OCI-LY3 (cell line): ENCODE measurements around the gene SPAG9.

ENCODE experiments used
- H2AFZ ChIP-seq: fragments of 200-600, 300-600 bp; shearing (Covaris generic); 2 replicates; pipeline ENCODE4 v1.6.0; 2014; ENCODE audit warnings: antibody characterized with exemption, low read depth, low read length
- H3K27ac ChIP-seq: fragments of 200-600, 300-600 bp; sonication (generic); 2 replicates; pipeline ENCODE4 v1.5.1; 2014; ENCODE audit warnings: mild to moderate bottlenecking, low read length, moderate library complexity, mixed read lengths
- H3K27me3 ChIP-seq: fragments of 200-600, 300-600 bp; sonication (generic); 2 replicates; pipeline ENCODE4 v1.6.1; 2014; ENCODE audit warnings: low read depth, low read length, mixed read lengths
- H3K36me3 ChIP-seq: fragments of 200-600, 300-600 bp; sonication (generic); replicated peaks from 2 replicates; pipeline ENCODE3; 2014; ENCODE audit warnings: low read depth, low read length, mixed read lengths
- H3K4me1 ChIP-seq: fragments of 300-600, 200-600 bp; sonication (generic); 2 replicates; pipeline ENCODE4 v1.6.1; 2014; ENCODE audit warnings: low read length, mixed read lengths
- H3K4me2 ChIP-seq: fragments of 200-600, 300-600 bp; sonication (generic); 2 replicates; pipeline ENCODE4 v1.6.1; 2014; ENCODE audit warnings: low read length, mixed read lengths
- H3K4me3 ChIP-seq: fragments of 300-600, 200-600 bp; sonication (generic); 2 replicates; pipeline ENCODE4 v1.5.1; 2014; ENCODE audit warnings: antibody characterized with exemption, mild to moderate bottlenecking, low read length, moderate library complexity
- H3K79me2 ChIP-seq: fragments of 300-600, 200-600 bp; shearing (Covaris generic); 2 replicates; pipeline ENCODE4 v1.6.1; 2014; ENCODE audit warnings: mild to moderate bottlenecking, low read length, mixed read lengths
- H3K9ac ChIP-seq: fragments of 300-600, 200-600 bp; shearing (Covaris generic); 2 replicates; pipeline ENCODE4 v1.6.0; 2014; ENCODE audit warnings: mild to moderate bottlenecking, low read length, moderate library complexity
- H3K9me3 ChIP-seq: fragments of 200-600, 300-600 bp; shearing (Covaris generic); 2 replicates; pipeline ENCODE4 v1.6.1; 2014; ENCODE audit warnings: low read length, mixed read lengths; ENCODE audit not compliant: insufficient read depth
- H4K20me1 ChIP-seq: fragments of 200-600, 300-600 bp; sonication (generic); 2 replicates; pipeline ENCODE4 v1.6.1; 2016; ENCODE audit warnings: low read length, mixed read lengths; ENCODE audit not compliant: insufficient read depth
- CTCF ChIP-seq: fragments of 200-600, 300-600 bp; sonication (generic); IDR thresholded peaks from 2 replicates; pipeline ENCODE4 v1.5.1; 2014; ENCODE audit warnings: antibody characterized with exemption, low read length, low read depth
- EZH2phosphoT487 ChIP-seq: fragments of 200-600 bp; shearing (Covaris generic); IDR thresholded peaks from 2 replicates; pipeline ENCODE4 v1.6.1; 2018; ENCODE audit warnings: antibody characterized with exemption, mixed run types, low read depth

SPAG9 gene

GRCh38 chr17:51152766-51153209 is 32.1 kb upstream of the SPAG9 start:
- H3K27me3 ChIP-seq = no peaks in the 10 kb centered on the region
- peak overlapping the region; percentile 75 for H3K9ac ChIP-seq
- no peaks in the 10 kb centered on the region for H4K20me1 ChIP-seq
- H3K79me2 ChIP-seq = peaks cover 45% of the 10 kb centered on the region
- peaks cover 22% of the 10 kb centered on the region for H3K4me1 ChIP-seq
- H3K36me3 ChIP-seq = peaks cover 17% of the 10 kb centered on the region
- peak overlapping the region; percentile 65 for H3K27ac ChIP-seq
- H3K9me3 ChIP-seq = no peaks in the 10 kb centered on the region
- peak overlapping the region; percentile 83 for H3K4me3 ChIP-seq
- no peak for TF ChIP-seq EZH2phosphoT487
- TF ChIP-seq CTCF = no peak
- peak overlapping the region; percentile 97 for H2AFZ ChIP-seq
- H3K4me2 ChIP-seq = peak overlapping the region; percentile 82

GRCh38 chr17:51150932-51151331 is 30.3 kb upstream of the SPAG9 start:
- H3K27ac ChIP-seq = no peak overlapping the region
- H3K36me3 ChIP-seq = peaks cover 6% of the 10 kb centered on the region
- no peaks in the 10 kb centered on the region for H4K20me1 ChIP-seq
- H3K4me3 ChIP-seq = no peak overlapping the region
- no peak overlapping the region for H3K9ac ChIP-seq
- no peak overlapping the region for H3K4me2 ChIP-seq
- peaks cover 27% of the 10 kb centered on the region for H3K4me1 ChIP-seq
- no peak overlapping the region for H2AFZ ChIP-seq
- H3K27me3 ChIP-seq = no peaks in the 10 kb centered on the region
- TF ChIP-seq EZH2phosphoT487 = no peak
- no peak for TF ChIP-seq CTCF
- no peaks in the 10 kb centered on the region for H3K9me3 ChIP-seq
- H3K79me2 ChIP-seq = peaks cover 26% of the 10 kb centered on the region

GRCh38 chr17:51149163-51149562 is 28.5 kb upstream of the SPAG9 start:
- no peak overlapping the region for H3K27ac ChIP-seq
- H3K4me3 ChIP-seq = no peak overlapping the region
- H3K9ac ChIP-seq = no peak overlapping the region
- no peaks in the 10 kb centered on the region for H3K36me3 ChIP-seq
- peaks cover 13% of the 10 kb centered on the region for H3K4me1 ChIP-seq
- no peak overlapping the region for H2AFZ ChIP-seq
- no peak overlapping the region for H3K4me2 ChIP-seq
- no peaks in the 10 kb centered on the region for H4K20me1 ChIP-seq
- TF ChIP-seq CTCF (no peak), EZH2phosphoT487 (no peak)
- no peaks in the 10 kb centered on the region for H3K9me3 ChIP-seq
- H3K79me2 ChIP-seq = peaks cover 8% of the 10 kb centered on the region
- H3K27me3 ChIP-seq = no peaks in the 10 kb centered on the region

- TF ChIP-seq CTCF = no peak
- no peak for TF ChIP-seq EZH2phosphoT487
- H3K9me3 ChIP-seq = no peaks in the 10 kb centered on the region
- no peaks in the 10 kb centered on the region for H3K79me2 ChIP-seq
- no peaks in the 10 kb centered on the region for H3K36me3 ChIP-seq
- H4K20me1 ChIP-seq = no peaks in the 10 kb centered on the region
- H3K9ac ChIP-seq = no peak overlapping the region
- H2AFZ ChIP-seq = no peak overlapping the region
- peak overlapping the region; percentile 8; the same call in 1 of the 2 replicates for H3K4me2 ChIP-seq
- H3K27me3 ChIP-seq = no peaks in the 10 kb centered on the region
- no peak overlapping the region for H3K27ac ChIP-seq
- no peak overlapping the region for H3K4me3 ChIP-seq
- peaks cover 11% of the 10 kb centered on the region for H3K4me1 ChIP-seq
Observed at GRCh38 chr17:51147650-51148049, 27.0 kb upstream of the SPAG9 start.
